D721Med (cell line): ENCODE measurements around the gene DVL1.
A peak's percentile ranks its signal among the peaks of the same experiment; 100 is the strongest.

Experiments
- DNase-seq: peaks from one replicate; pipeline ENCODE4 v3.0.0; 2011; ENCODE audit warnings: low spot score; ENCODE audit not compliant: insufficient read length
- FAIRE-seq: peaks from 2 replicates; lab custom pipeline; 2011; peaks lifted over from hg19 to GRCh38; lab: Jason Lieb, UNC
- CTCF ChIP-seq: IDR thresholded peaks from 2 replicates; pipeline ENCODE4 v1.5.1; 2012; ENCODE audit warnings: mild to moderate bottlenecking, control low read depth; ENCODE audit not compliant: insufficient read depth; ENCODE audit errors: missing control alignments

DVL1 gene

GRCh38 chr1:1381294-1381693 lies 32.1 kb upstream of the DVL1 start:
- DNase-seq, result no peak
- no peak for TF ChIP-seq CTCF
- no peak for FAIRE-seq

GRCh38 chr1:1380860-1381259 lies 31.6 kb upstream of the DVL1 start:
- no peak for TF ChIP-seq CTCF
- FAIRE-seq, result no peak
- DNase-seq, result no peak

GRCh38 chr1:1377540-1378205 lies 28.5 kb upstream of the DVL1 start:
- DNase-seq (no peak), FAIRE-seq (no peak)
- no peak for TF ChIP-seq CTCF

GRCh38 chr1:1376551-1377226 lies 27.5 kb upstream of the DVL1 start:
- FAIRE-seq (no peak), DNase-seq (no peak)
- TF ChIP-seq CTCF, result no peak

- DNase-seq (peak; percentile 81), FAIRE-seq (no peak)
- TF ChIP-seq CTCF, result no peak
Measured at GRCh38 chr1:1374929-1375662, 25.9 kb upstream of the DVL1 start, which contains the start of gene AURKAIP1. Gene AURKAIP1, minus strand, starts transcription at chr1:1375207. Its CDS starts 451 bp downstream, at chr1:1374756.

GRCh38 chr1:1374589-1374928 lies 25.3 kb upstream of the DVL1 start:
- TF ChIP-seq CTCF, result no peak

More at GRCh38 chr1:1374589-1374928, 25.3 kb upstream of the DVL1 start:
- FAIRE-seq (no peak), DNase-seq (no peak)
